Inflammatory macrophage treated with lipopolysaccharide for 1 hour (primary cell): ENCODE data around the gene AMFR.
A peak's percentile ranks its signal among the peaks of the same experiment; 100 is the strongest.
"Not testable (repeated sequence)": the region's sequence is repeated elsewhere in the genome, so short reads cannot be mapped to it uniquely, and the experiment has no call there.

Experiments used
- DNase-seq, 2 donors: peaks; one replicate each; pipeline ENCODE4 v3.0.0-alpha.2; 2020 to 2022

The AMFR gene

DNA sequence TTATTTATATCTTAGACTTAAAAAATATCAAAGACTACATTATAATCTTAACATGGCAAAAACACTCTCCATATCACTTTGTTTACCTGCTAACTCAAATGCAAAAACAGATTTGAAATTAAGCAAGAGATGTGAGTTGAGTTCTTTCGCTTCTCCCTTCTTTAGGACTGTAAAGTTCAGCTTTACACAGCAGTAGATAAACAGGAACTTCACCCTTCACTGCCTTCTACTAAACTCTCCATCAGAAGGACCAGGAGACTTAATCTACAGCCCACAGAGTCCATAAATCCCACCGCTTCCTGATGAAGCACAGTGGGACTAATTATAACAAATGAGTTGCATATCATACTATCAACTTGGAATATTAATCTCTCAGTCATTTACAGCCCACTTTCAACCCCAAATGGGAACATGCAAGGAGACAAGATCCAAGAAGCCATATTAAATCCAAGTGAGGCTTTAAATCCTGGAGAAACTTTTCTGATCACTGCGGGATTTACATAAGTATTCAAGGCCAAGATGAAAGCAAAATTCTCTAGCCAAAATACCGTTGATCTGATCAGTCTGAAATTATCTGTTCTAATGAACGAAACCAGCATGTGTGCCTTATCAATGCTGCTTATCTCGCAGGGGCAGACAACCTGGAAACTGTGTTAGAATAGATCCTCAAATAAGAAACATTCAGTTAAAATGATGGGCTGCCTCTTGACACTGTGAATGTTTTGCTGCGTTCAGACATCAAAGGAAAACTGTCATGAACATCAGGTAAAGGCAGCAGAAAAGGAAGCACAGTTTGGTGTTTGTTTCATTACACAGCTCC lies 1.6 kb downstream of the AMFR start:
- peak; percentile 39 to 52 for DNase-seq

DNA sequence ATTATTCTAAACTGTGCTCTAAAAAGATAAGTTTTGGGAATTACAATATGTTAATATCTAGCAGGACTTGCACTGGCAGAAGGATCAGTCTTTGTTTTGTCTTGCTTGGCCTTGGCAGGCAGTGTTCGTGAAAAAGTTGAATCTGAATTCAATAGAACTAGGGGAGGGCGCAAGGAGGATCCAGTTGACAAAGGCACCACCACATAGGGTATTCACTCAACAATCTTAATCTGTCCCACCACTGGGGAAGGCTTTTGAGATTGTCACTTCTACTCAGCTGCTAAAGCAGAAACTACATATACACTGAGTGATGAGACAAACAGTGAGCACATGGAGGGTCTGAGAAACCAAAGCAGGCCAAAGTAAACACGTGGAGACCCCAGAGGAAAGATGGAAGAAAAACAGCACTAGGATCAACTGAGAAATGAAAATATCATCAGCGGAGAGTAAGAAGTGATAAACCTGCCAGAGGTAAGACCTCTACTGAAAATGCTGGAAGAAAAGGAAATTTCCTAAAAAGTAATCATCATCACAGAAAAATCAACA lies 2.4 kb downstream of the AMFR start:
- no peak for DNase-seq

DNA sequence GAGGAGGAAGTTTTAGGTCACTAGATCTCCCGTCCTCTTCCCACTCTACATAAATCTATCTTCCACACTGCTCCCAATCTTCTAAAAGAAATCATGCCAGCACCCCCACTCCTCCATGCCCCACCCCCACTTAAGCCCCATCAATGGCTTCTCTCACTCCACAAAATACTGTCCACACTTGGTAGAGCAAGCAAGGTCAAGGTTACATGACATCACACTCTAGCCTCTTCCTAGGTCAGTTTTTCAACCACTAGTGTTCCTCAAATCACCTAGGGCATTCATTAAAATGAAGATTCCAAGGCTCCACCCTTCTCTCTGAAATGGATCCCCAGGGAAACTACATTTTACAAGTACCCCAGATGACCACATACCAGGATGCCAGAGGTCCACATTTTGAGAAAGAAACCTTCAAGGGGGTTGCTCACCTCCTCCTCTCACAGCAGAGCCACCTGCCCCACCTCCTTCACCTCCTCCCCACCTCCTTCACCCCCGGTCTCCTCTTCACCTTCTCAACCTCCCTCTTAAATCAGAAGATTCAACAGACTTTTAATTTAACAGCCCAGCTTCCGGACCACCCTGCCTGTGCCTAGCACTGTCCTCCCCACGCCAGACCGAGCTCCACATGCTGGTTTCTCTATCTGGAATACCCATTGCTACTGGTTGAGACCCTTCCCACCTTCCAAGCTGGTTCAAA lies 3.2 kb downstream of the AMFR start:
- DNase-seq = no peak

DNA sequence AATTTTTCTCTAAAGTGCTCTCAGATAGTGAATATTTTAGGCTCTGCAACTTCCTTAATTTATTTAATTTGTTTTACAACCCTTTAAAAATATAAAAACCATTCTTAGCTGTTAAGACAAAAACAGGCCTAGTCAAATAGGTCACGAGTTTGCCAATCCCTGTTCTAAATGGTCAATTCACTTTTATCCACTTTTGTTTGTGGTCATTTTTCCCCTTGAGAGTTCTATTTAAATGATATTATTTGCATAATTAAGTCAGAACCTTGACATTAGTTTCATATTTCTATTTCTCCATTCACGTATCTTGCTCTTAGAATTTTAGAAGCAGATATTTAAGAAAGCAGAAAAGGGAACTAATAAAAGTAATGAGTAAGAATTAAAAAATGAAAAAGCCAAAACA lies 4.0 kb downstream of the AMFR start:
- peak in 1 of 2 donors; percentile 20 for DNase-seq

DNA sequence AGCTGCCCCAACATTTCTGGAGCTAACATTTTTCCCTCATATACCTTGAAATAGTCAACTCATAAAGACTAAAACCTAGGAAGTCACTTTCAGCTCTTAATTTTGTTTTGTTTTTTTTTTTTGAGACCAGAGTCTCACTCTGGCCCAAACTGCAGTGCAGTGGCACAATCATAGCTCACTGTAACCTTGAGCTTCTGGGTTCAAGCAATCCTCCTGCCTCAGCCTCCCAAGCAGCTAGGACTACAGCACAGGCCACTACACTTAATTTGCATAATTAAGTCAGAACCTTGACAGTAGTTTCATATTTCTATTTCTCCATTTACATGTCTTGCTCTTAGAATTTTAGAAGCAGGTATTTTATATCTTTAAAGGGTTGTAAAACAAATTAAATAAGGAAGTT lies 4.7 kb downstream of the AMFR start:
- no peak for DNase-seq

DNA sequence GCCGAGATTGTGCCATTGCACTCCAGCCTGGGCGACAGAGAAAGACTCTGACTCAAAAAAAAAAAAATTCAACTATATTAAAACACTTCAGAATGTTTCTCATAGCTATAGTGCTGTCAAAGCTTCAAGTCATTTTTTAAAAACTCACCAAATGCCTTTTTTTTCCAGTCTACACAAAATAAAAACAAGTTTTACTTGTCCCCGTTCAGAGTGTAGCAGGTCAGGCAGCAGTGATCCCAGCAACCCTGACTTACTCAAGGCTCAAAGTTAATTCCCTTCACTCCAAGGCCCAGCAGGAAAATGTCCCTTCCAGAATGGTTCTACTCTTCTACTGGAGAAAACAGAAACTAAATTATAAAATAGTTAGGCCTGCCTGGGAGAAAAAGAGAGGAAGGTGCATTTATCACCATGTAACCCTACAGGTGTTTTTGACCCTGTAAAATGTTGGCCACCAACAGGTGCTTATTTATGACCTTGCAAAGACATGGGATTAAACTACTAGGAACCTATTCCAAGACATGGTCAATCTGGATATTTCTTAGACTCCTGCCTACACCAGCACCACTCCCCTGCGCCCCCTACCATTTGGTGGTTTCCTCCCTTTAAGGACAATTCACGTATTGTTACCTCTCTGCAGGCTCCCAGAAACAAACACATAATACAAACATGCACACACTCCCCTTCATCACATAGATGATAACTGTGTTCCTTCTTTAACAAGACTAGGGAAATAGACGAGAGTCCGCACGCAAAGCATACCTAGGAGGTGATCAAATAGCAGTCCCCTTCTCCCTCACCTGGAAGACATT lies 5.4 kb downstream of the AMFR start:
- DNase-seq = no peak

DNA sequence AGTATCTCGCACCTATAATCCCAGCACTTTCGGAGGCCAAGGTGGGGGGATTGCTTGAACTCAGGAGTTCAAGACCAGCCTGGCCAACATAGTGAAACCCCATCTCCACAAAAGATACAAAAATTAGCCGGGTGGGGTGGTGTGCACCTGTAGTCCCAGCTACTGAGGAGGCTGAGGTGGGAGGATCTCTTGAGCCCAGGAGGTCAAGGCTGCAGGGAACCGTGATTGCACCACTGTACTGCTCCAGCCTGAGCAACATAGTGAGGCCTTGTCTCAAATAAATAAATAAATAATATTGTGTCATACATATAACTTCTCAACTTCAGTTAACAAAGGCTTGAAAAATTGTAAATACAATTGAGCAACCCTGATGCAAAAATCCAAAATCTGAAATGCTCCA lies 8.2 kb downstream of the AMFR start:
- DNase-seq = no peak

DNA sequence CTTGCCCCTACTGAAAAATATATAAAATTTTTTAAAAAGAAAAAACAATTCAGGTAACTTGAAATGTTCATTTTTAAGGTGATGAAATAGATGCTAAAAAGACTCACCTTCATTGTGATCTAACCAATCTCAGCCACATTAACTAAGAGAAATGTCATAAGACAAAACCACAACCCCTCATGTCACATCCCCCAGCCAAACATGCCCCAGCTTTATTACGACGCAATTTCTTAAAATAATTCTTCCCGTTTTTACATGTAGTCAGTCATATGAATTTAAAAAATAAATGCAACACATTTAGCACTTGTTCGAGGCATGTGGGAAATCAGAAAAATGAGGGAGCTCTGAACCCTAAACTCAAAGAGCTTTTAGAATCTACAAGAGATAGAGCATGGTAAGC lies 9.5 kb downstream of the AMFR start:
- peak; percentile 54 to 70 for DNase-seq

DNA sequence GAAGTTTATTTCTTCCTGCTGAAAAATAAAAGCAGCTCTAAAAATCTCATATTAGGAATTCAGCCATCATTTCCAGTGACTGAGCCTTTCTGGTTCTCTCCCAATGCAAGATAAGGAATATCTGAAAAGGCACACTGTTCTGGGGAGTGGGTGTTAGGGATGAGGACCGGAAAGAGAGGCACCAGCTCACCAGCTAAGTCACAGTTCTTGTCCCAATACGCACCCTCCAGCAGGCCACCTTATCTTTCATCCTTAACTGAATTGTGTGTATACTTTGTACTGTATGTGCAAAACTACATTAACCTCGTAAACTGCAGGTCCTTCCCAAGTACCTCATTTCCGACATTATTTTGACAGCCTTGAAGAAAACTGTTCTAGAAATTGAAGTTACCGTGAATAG lies 11.0 kb downstream of the AMFR start:
- no peak for DNase-seq

DNA sequence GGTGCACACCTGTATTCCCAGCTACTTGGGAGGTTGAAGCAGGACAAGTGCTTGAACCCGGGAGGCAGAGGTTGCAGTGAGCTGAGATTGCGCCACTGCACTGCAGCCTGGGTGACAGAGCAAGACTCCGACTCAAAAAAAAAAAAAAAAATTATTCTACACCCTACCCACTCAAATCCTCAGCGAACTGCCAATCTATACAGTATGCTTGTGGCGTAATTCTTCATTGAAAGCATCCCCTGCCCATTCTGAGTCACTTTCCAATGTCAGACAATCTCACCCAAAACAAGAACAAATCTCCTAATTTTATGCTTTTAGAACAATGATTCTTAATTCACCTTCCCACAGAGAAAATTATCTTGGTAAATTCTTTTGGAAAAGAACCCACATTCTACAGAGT lies 12.0 kb downstream of the AMFR start:
- DNase-seq = peak; percentile 25 to 64

DNA sequence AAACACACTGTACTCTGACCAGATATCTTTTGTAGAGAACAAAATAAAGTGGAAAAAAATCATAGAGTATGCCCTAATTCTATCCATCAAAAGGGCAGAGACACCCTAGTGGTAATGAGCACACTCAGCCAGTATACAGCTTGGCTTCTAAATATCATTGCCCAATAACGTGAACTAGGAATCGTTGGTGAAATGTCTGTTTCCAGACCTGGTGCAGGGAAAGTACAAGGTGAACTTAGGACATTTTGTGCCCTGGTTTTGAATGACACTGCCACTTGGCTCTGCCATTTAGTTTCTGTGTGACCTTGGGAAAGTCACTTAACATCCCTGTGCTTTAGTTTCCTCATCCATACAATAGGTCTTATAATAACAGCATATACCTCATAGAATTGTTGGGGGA lies 13.7 kb downstream of the AMFR start:
- no peak for DNase-seq

DNA sequence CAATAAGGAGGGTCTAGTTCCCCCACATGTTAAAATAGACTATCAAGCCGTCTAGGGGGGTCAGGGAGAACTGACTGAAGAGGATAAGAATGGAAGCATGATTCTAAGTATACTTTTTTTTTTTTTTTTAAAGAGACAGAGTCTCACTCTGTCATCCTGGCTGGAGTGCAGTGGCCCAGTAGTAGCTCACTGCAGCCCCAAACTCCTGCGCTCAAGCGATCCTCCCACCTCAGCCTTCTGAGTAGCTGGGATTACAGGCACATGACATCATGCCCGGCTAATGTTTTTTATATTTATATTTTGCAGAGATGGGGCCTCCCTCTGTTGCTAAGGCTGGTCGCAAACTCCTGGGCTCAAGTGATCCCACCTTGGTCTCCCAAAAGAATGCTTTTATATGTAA lies 14.2 kb downstream of the AMFR start:
- no peak for DNase-seq

DNA sequence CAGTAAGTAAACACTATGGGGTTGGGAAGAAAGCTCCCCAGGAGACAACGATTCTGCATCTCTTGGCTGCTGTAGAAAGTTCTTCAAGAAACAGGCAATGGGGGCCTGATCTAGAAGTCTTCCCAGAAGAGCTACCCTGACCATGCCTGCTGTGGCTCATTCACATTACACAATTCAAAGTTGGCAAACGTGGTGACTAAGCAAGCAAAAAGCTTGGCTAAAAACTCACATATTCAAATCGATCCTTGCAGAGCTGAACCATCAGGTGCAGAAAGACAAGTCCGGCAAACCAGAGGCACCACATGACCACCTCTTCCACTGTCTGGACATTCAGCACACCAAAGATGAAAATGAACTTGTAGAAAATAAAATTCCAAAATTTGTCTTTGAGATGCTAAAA lies 16.1 kb downstream of the AMFR start:
- DNase-seq = peak in 1 of 2 donors; percentile 61

DNA sequence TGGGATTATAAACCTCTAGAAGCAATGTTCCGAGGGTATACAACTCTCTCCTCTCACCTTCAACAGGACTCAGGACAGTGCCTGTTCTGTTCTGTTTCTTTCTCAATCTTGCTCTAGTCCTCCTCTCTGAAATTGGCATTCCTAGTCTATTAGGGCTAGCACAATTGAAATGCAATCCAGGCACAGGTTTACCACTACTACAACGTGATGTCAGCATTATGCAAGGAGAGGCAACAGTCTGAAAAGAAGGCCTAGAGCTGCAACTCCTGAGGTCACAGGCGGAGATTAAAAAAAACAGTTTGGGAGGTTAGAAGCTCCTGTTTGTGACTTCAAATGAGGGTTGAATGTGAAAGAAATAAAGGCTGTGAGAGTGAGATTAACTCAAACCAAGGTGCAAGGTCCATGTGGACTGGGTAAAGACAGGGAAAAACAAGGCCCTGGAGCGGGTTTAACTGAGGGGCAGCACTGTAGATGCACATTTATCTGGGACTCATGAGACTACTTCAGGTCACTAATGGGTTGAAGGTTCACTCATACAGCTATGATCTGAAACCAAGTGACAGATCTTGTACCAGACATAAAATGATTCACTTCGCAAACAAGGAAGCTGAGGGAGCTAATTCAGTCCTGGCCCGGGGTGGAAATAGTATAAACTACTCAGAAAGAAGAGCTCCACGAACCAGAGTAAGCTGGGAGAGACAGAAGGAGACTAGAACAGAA lies 16.8 kb downstream of the AMFR start:
- DNase-seq = no peak

DNA sequence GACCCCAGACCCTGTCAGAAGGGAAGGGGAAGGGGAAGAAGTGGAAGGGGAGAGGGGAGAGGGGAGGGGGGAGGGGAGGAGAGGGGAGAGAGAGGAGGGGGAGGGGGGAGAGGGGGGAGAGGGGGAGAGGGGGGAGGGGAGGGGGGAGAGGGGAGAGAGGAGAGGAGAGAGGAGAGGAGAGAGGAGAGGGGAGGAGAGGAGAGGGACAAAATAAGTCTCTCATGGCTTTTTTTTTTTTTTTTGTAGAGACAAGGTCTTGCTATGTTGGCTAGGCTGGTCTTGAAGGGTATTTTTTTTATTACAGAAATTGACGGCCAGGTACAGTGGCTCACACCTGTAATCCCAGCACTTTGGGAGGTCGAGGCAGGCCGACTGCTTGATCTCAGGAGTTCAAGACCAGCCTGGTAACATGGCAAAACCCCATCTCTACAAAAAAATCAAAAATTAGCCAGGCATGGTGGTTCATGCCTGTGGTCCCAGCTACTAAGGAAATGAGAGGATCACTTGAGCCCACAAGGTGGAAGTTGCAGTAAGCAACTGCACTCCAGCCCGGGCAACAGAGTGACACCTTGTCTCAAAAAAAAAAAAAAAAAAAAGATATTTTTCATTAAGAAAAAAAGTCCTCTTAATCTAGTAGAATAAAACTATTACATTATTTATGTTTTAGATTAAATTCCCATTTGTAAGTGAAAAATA lies 19.2 kb downstream of the AMFR start:
- no peak for DNase-seq

DNA sequence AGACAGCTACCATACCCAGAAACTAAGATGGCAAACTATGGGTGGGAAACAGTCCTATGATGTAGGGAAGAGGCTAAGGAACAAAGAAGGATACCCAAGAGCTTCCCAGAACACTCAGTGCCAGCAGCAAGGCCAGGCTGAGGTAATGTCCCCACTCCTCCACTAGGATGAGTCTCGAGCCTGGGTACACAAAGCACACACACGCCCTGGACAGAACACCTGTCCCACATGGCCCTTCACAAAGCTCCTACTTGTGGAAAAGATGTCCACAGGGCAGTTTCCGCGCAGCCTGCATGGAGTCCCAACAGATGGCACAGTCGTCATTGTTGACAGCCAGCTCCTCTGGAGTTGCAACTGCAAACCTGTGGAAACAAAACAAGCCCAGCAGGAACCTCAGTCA lies 23.9 kb downstream of the AMFR start:
- DNase-seq = no peak

DNA sequence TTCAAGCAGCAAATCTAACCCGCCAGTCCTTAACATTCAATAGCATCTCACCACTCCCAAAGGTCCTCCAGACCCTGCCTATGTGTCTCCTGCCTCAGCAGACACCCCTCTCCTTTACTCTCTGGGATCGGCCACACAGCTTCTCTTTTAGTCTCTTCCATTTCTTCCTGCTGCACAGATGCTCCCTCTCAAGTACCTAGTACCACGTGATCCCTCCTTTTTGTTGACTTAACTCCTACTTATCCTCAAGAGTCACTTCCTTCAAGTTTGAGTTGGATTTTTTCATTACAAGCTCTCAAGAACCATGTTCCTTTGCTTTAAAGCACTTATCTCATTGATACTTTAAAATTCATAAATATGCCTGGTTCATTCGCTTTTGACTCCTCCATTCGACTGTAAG lies 24.9 kb downstream of the AMFR start:
- no peak for DNase-seq

DNA sequence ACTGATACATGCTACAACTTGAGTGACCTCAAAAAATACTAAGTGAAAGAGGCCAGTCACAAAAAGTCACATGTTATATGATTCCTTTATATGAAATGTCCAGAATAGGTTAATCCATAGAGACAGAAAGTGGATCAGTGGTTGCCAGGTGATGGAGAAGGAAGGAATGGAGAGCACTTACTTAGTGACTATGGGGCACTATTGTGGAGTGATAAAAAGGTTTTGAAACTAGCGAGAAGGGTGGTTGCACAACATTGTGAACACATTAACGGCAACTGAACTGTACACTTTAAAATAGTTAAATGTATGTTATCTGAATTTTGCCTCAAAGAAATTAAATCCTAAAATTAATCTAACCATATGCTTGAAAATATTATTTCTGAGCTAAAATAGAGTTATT lies 25.9 kb downstream of the AMFR start:
- DNase-seq = no peak

DNA sequence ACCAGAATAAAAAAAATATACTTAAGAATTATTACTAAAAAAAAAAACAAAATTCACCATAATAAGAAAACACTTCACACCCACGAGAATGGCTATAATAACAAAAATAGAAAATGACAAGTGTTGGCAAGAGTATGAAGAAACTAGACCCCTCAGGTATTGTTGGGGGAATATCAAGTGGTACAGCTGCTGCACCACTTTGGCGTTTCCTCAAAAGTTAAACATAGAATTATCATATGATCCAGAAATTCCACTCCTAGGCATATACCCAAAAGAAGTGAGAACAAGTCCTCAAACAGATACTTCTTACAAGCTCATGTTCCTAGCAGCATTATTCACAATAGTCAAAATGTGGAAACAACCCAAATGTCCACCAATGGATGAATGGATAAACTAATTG lies 26.3 kb downstream of the AMFR start:
- DNase-seq = no peak

DNA sequence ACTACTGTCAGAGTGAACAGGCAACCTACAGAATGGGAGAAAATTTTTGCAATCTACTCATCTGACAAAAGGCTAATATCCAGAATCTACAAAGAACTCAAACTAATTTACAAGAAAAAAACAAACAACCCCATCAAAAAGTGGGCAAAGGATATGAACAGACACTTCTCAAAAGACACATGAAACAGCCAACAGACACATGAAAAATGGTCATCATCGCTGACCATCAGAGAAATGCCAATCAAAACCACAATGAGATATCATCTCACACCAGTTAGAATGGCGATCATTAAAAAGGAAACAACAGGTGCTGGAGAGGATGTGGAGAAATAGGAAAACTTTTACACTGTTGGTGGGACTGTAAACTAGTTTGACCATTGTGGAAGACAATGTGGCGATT lies 28.6 kb downstream of the AMFR start:
- not testable (repeated sequence) for DNase-seq

DNA sequence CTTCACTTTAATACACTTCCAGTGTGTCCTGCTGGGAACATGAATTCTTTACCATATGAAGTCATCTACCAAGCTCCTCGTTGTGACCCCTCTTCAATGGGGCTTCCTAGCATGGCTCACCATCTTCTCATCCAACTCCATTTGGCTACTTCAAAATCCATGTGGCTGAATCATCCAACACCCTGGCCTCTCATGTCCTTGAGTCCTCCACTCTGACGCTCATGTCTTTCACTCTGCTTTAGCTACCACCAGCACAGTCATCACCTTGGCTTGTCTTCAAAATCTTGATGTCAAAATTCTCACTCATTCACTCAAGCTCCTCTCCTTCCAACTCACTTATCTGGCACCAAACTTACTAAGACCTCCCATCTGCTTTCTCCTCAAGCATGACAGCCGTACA lies 35.8 kb downstream of the AMFR start:
- no peak for DNase-seq

DNA sequence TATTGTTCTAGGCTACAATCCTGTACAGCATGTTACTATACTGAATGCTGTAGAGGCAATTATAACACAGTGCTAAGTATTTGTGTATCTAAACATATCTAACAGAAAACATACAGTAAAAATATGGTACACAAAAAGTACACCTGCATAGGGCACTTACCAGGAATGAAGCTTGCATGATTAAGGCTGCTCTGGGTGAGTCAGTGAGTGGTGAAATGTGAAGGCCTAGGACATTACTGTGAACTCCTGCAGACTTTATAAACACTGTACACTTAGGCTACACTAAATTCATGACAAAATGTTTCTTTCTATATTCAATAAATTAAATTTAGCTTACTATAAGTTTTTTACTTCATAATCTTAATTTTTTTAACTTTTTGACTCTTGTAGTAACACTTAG lies 37.1 kb downstream of the AMFR start:
- DNase-seq = no peak
